VCaP (cell line): ENCODE measurements around the gene FHL1.
"Not testable (repeated sequence)": the region's sequence is repeated elsewhere in the genome, so short reads cannot be mapped to it uniquely, and the experiment has no call there.

Experiments
- H3K27ac ChIP-seq: fragments of 450-650 bp; 2 replicates; pipeline ENCODE4 v1.5.1; 2017
- TF ChIP-seq, protein P1 (sequence below): fragments of 450-650 bp; conservative IDR thresholded peaks from 2 replicates; pipeline ENCODE4 v1.5.1; 2017; ENCODE audit warnings: mild to moderate bottlenecking, moderate library complexity

Gene FHL1

DNA sequence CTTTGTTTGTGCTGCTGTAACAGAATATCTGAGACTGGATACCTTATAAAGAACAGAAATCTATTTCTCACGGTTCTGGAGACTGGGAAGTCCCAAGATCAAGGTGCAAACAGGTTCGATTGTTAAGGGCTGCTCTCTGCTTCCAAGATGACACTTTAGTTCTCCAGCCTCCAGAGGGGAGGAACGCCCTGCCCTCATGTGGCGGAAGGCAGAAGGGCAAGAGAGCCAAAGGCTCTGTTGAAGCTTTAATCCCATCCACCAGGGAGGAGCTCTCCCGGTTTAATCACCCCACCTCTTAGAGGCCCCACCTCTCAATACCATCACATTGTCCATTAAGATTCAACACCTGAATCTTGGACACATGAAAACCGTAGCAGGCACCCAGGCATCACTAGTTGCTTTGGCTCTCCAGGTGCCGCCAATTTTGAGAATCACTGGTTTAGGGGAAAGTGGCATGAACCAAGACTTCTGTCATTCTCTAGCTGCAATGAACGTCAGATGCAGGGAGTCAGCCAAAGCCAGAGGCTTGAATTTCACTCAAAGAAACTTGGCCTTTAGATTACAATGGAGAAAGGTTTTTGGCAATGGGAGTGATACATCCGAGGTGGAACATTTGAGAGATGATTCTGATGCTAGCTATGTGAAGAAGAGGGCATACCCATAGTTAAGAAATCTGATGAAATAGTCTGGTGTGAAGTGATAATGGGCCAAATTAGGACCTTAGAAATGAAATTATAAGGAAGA is 15.7 kb downstream of the FHL1 start:
- H3K27ac ChIP-seq, result no peak overlapping the region
- TF ChIP-seq, protein P1, sequence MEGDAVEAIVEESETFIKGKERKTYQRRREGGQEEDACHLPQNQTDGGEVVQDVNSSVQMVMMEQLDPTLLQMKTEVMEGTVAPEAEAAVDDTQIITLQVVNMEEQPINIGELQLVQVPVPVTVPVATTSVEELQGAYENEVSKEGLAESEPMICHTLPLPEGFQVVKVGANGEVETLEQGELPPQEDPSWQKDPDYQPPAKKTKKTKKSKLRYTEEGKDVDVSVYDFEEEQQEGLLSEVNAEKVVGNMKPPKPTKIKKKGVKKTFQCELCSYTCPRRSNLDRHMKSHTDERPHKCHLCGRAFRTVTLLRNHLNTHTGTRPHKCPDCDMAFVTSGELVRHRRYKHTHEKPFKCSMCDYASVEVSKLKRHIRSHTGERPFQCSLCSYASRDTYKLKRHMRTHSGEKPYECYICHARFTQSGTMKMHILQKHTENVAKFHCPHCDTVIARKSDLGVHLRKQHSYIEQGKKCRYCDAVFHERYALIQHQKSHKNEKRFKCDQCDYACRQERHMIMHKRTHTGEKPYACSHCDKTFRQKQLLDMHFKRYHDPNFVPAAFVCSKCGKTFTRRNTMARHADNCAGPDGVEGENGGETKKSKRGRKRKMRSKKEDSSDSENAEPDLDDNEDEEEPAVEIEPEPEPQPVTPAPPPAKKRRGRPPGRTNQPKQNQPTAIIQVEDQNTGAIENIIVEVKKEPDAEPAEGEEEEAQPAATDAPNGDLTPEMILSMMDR, result peak; percentile 83

DNA sequence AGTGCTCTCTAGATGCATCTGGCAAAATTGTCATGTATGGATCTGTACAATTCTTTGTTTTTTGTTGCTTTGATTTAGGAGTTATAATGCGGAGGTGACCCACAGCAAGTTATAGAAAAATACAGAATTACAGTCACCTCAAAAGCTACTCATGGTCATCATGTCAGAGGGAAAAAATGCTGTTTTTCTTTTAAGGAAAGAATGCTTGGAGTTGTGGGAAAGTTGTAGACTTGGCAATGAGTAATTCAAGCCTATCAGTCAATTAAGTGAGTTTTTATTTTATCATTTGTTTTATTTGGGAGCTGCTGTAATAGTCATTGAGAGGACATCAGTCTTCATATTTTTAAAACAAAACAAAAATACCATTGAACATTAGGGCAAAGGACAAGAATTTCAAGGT is 16.4 kb downstream of the FHL1 start:
- H3K27ac ChIP-seq, result no peak overlapping the region
- TF ChIP-seq, protein P1, result no peak

DNA sequence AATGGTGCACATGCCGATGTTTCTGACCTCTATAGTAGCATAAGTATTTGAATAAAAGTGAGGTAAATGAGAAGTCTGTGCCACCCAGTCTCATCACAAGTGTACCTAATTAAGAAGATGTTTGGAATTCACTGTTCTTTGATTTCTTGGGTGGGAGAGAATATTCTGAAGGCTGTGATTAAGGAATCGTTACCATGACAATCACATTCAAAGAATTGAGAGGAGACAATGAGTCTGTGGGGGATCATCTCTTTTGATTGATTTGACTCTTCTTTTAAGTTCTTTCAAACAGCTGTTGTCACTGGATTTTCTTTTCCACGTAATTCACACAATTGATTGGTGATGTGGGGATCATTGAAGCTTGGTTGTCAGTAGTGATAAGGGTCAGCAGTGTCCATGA is 18.1 kb downstream of the FHL1 start:
- TF ChIP-seq, protein P1, result no peak
- H3K27ac ChIP-seq, result no peak overlapping the region

DNA sequence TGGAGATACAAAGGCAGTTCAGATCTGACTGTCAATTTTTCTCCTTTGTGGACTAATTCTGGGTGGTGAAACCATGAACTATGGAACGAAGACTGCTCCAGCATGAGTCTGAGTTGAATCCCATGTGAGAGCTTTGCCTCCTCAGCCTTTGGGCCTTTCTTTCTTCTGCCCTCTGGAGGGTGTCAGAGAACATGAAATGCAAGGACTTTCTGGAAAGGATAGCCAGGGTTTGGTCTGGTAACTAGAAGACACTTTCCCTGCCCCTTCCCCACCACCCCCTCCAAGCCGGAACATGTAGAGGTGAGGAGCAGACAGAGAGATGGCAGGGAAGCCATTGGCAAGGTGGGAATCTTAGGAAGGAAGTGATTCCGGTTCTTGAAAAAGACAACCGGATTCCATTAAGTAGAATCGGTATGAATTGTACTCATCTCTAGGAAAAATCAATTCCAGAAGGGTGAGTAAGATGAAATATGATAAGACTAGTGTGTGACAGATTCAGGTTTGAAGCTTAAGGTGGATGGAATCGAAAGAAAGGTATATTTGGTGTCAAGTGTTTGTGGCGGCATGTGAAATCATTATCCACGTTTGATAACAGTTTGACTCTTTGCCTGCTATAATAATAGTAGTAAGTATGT is 19.0 kb downstream of the FHL1 start:
- no peak overlapping the region for H3K27ac ChIP-seq
- TF ChIP-seq, protein P1, result peak; percentile 49

DNA sequence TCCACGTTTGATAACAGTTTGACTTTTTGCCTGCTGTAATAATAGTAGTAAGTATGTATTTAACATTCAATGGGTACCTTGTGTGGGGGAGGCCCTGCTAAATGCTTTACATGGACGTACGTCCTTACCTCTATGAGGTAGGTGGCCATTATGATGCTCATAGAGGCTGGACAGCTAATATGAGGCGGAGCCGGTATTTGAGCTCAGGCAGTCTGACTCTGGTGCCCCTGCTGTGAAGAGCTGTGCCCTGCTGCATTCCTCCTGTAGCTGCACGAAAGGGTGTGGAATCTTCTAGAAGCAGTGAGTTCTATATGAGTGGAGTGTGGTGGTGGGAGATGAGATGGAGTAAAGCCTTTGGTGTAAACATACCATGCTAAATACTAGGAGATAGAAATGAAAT is 20.7 kb downstream of the FHL1 start:
- H3K27ac ChIP-seq, result not testable (repeated sequence)

DNA sequence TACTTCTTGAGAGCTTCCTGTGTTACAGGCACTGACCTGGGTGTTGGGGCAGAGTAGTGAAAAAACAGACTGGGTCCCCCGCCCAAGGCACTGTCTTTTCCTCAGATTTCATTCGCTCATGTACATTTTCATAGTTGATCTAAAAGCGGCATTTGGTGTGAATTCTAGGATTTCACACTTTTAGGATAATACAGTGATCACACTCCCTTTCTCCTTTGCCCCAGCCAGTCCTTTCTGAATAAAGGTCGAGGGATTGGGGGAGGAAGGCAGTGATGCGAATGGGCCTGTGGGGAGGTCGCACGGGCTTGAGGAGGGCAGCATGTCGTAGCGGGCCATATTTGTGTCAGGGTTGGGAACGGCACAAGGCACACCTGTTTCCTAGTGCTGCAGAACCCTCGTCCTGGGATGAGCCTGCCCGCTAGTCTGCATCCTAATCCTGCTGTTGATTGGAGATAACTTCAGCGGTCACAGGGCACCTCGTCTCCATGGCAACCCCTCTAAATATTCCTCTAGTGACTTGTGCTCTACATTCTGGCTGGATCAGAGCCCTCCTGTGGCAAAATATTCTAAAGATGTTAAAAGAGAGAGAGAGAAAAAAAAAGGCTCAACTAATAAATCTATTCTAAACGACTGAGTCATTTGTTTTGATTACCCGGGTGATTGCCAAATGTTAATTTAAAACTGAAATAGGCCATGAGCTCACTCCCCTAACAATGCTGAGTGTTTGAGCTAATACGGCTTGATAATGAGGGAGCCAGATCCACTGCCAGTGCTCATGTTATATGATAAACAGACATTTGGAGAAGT is 21.8 kb downstream of the FHL1 start:
- TF ChIP-seq, protein P1, result no peak
- no peak overlapping the region for H3K27ac ChIP-seq

DNA sequence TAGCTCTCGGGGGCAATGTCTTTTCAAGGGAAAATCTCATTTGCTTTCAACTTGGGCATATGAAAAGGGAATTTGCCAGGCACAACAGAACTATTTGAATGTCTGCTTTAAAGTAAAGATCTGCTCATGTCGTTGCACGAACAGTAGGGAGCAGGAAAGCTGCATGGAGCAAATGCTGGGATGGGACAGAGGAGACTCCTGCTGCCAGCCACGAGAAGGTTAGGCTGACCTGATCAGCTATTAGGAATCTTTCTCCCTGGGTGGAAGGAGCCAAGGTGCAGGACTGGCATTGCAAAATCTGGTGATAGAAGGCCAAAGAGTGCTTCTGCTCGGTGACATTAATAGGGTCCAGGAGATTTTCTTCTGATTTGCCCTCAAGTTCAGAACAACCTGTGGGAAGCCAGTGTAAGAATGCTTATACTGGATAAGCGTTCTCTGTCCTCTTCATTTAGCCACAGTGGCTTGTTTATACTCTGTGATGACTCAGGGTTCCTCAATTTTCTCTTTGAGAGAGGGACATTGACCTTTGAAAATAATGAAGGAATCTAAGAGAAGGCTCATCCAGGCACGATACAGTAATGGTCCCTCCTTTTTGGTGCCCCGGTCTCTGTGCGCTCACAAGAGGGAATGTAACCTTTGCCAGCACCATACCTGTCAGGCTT is 22.9 kb downstream of the FHL1 start:
- no peak overlapping the region for H3K27ac ChIP-seq
- TF ChIP-seq, protein P1, result no peak
